Measurements from ENCODE around the gene MACROD2. TPM values are rescaled to one million over a fixed set of nuclear protein-coding genes. Genes with fewer than 3 reads are reported as not detected.
A peak's percentile ranks its signal among the peaks of the same experiment; 100 is the strongest.
"Not testable (repeated sequence)": the region's sequence is repeated elsewhere in the genome, so short reads cannot be mapped to it uniquely, and the experiment has no call there.

MACROD2 gene
- 0.20 and 0.24 TPM in 2 replicates for total RNA-seq (2014; rRNA removed; shearing (Covaris generic))

DNA sequence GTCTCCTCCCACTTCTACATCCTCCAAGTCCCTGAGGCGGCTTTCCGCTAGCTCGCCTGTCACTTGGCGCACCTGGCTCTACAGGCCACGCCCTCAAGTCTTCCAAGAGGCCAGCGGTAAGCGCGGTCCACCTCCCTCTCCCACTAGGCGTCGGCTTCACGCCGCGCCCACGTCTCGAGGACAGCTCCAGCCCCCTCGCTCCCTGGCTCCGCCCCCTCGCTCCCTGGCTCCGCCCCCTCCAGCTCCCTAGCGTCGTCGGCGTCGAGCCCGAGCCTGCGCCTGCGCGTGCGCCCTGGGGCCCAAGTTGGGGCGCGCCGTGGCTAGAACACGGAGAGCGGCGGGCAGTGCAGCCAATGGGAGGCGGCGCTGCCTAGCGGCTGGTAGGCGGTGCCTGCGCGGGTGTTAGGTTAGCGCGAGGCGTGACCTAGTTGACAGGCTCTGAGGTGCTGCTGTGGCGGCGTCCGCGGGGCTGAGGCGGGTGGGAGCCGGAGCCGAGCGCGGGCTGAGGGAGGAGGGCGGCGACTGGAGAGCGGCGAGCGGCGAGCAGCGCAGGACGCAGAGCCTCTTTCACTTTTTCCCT is at the start of gene MACROD2:
MACROD2 (plus strand) TSS at position 431 of the 580 bp plus-strand sequence.
- DNase-seq (ENCODE audit: low read depth) = peak; percentile 81

DNA sequence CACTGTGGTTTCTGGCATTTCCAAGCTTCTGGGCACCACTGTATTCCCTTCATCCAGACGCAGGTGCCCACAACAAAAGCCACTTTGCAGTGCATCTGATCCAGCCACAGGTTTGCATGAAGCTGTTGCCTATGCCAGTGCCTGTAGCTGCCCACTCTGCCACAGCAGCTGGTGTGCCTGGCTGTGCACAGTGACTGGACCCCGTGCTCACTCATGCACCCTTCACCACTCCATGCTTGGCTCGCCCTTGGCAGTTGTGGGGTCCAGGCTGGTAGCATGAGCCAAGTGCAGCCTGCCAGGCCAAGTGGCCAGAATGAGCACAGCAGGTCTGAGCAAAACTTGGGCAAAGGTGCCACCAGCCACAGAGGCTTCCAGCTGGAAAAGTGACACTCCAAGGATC is 47.6 kb upstream of the MACROD2 start:
- no peak for DNase-seq (ENCODE audit: low read depth)

DNA sequence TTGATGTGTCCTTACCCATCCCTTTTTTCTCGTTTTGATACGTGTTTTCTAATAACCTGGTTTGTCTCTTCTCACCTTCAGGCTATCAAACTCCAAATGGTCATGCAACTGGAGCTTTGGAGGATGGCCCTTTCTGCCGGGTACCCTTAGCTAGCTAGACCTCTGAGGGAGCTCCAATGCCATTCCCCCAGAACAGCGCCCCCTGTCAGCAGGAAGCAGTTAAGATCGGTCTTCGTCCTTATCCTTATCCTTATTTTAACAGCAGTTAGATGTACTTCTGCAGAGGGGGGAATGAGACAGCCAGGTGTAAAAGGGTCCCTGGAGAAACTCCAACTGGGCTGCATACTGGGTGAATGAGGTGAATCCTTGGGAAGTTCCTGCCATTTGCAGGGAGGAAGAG is 42.1 kb upstream of the MACROD2 start:
- DNase-seq (ENCODE audit: low read depth) = no peak

DNA sequence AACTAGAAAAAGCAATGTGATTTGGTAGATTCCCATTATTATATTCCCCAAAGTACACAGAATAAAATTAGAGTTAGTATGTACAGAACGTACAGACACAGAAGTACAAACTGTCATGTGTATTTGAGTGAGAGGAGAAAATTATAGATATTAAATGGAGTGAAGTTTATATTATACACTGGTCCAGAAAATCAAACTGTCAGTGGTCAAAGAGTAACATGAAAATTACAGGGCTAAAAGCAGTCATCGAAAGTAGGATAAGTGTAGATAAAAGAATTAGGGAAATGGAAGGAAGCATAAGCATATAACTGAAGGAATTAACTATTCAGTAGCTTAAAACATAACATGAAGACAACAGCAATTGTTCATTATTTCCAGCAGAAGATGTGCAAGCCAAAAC is 35.2 kb upstream of the MACROD2 start:
- DNase-seq (ENCODE audit: low read depth) = no peak

DNA sequence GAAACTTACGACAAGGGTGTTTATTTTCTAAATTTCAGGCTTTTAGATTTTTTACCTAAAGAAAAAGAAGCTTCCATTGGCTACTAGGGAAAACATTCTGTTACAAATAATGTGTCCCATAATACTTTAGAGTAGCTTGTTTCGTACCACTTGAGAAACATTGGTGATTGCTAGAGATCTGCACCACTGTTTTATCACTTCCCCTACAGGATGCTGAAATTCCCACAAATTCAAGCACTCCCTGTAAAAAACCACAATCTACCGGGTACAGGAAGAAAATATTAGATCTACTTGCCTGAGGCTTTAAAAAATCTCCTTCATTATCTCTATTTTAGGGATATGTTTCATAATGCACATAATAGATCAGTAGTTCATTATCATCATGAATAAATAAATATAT is 34.8 kb upstream of the MACROD2 start:
- peak; percentile 10 for DNase-seq (ENCODE audit: low read depth)

DNA sequence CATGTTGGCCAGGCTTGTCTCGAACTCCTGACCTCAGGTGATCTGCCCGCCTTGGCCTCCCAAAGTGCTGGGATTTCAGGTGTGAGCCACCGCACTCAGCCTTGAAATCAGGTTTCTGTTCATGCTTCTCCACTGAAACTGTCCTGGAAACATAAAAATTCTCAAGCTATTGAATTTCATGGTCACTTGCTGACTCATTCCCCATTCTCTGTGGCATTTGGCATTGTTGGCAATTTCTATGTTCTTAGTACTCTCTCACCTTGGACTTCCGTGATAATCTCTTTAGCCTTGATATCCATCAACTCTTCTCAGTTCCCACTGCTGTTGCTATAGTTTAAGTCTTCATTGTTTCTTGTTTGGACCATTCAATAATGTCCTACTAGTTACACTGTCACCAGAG is 11.1 kb upstream of the MACROD2 start:
- DNase-seq (ENCODE audit: low read depth) = no peak

DNA sequence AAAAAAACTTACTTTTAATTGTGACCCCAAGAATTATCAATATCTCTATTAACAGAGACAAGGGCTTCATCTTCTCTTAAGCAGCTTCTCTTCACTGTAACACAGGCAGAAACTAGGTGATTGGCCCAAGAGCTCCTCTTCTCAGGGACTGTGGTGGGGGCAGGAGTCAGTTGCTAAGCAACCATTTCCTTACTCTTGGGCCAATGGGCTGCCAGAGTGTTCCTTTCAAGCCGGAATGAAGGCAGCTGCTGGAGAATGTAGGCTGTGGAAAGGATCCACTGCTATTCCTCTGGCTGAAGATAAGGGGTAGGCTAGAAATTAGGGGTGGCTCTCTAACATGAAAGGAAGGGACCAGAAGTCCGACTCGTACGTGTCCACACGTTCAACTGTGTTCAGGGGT is 4.9 kb upstream of the MACROD2 start, which contains the start of gene SEL1L2:
SEL1L2 (minus strand) TSS at position 150 of the 400 bp plus-strand sequence; CDS start at position 70, 80 bp downstream.
- no peak for DNase-seq (ENCODE audit: low read depth)

DNA sequence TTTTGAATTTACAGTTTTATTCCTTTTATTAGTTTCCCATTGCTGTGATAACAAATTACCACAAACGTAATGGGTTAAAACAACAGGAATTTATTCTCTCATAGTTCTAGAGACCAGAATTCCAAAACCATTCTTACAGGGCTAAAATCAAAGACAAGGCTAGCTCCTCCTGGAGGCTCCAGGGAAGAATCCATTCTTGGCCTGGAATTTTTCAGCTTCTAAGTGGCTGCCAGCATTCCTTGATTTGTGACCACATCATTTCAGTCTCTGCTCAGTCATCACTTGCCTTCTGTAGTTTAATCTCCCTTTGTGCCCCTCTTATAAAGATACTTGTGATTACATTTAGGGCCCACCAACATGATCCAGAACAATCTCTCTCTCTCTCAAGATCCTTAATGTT is 4.0 kb upstream of the MACROD2 start:
- DNase-seq (ENCODE audit: low read depth) = no peak

DNA sequence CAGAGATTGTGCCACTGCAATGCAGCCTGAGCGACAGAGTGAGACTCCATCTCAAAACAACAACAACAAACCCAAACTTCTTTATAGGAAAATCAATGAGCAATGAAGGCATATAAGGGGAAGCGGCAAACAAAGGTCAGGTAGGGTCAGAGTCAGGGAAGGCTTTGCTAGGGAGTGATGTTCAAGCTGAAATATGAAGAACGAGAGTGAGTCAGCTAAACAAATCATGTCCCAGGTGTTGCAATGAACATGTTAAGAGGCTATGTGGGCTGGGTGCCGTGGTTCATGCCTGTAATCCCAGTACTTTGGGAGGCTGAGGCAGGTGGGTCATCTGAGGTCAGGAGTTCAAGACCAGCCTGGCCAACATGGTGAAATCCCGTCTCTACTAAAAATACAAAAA is 3.4 kb upstream of the MACROD2 start:
- not testable (repeated sequence) for DNase-seq (ENCODE audit: low read depth)

DNA sequence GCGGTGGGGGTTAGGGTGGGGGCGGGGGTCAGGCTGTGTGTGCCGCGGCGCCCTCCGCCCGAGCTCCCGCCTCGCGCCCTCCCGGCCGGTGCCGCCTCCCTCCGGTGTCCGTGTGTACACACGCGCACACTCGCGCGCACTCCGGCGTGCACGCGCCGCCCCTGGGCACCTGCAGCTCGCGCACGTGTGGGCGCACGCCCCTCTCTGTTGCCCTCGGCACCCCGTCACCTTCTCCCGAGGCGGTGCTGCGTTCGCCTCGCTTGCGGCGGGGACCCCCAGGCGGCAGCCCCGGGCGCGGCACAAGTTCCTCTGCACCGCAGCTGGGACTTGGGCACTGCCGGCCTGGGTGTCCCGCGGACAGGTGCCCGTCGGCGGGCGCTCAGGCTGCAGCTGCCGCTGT is 525 bp downstream of the MACROD2 start:
- DNase-seq (ENCODE audit: low read depth) = no peak

DNA sequence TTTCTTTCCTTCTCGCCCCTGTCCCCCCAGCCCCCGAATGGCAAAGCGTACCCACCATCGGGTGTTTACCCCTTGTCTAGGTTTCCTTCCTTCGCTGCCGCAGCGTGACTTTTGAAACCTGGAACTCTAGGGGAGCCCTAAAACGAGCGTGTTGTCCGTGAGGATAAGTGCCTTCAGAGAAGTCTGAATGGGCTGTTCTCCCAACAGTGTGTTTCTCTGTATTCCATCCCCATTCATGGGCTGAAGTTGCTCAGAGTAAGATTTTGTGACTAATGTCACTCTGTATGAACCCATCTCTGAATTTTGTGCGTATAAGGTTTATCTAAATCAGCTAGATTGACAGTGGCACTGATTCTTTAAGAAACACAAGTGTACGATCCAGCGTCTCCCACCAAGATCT is 949 bp downstream of the MACROD2 start:
- no peak for DNase-seq (ENCODE audit: low read depth)

DNA sequence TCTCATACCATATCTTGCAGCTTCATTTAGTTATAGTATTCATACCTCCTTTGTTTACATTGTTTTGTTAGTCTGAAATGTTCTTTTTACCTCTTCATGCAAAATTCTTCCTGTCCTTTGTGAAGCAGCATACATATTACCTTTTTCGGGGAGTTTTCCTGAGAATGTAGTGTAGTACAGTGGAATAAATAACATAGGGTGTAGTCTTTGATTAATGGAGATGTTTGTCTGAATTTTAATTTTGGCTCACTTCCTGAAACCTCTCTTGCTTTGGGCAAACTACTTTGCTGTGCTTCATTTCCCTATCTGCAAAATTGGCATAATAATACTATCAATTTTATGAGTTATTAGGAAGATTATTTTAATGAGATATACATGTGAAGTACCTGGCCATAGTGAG is 5.6 kb downstream of the MACROD2 start:
- no peak for DNase-seq (ENCODE audit: low read depth)

DNA sequence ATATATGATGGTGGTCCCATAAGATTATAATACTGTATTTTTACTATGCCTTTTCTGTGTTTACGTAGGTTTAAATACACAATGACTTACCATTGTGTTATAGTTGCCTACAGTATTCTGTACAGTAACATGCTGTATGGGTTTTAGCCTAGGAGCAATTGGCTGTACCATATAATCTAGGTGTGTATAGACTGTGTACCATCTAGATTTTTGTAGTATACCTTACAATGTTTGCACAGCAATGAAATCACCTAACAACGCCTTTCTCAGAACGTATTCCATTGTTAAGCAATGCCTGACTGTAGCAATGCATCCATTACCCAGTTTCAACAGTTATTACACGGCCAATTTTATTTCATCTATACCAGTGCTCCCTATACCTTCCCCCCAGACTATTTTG is 10.7 kb downstream of the MACROD2 start:
- no peak for DNase-seq (ENCODE audit: low read depth)

DNA sequence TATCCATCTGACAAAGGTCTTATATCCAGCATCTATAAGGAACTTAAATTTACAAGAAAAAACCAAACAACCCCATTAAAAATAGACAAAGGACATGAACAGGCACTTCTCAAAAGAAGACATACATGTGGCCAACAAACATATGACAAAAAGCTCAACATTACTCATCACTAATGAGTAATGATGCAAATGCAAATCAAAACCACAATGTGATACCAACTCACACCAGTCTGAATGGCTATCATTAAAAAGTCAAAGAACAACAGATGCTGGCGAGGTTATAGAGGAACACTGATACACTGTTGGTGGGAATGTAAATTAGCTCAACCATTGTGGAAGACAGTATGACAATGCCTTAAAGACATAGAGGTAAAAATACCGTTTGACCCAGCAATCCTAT is 13.9 kb downstream of the MACROD2 start:
- no peak for DNase-seq (ENCODE audit: low read depth)

DNA sequence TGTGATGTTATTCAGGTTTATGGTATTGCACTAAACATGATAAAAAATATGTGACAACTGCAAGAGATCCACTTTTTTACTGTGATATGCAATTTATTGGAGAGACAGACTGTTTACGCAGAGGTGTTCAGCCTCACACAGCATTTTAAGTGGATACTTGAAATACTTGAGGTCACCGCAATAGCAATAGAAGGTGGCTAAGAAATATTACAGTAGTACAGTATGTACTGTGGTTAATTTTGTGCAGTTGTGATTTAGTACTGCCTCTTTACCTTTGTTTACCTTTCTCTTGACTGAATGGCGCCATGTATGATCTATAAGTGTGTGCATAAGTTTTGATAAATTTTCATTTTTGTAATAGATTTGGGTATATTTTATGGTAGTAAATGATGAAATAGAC is 17.4 kb downstream of the MACROD2 start:
- DNase-seq (ENCODE audit: low read depth) = no peak

DNA sequence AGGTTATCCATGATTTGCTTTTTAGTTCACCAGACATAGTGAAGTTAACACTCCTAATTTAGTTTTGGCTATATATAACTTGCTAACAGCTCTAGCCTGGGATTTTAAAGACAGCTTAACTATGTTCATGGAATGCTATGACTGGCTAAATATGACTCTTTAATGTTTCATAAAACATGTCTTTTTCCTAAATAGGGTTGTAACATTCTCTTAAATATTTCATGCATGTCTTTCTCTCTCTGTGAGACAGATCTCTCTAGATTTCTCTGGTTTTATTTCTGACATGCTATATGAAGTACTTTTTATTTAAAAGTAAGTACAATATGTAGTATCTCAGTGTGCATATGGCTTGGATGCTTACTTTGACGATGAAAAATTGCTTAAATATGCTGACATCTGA is 35.7 kb downstream of the MACROD2 start:
- no peak for DNase-seq (ENCODE audit: low read depth)

DNA sequence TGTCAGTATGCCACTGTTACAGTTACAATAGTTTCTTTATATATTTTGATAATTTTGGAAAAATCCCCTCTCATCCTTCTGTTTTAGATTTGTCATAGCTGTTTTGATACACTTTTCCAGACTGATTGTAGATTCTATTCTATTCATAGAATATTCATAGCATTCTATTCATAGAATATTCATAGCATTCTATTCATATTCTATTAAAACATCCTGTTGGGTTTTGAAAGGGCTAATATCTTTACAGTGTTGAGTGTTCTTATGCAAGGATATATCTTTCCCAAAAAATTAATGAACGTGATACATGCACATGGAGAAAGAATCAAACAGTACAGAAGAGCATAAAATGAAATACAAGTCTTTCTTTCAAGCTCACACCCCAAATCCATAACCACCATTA is 38.0 kb downstream of the MACROD2 start:
- no peak for DNase-seq (ENCODE audit: low read depth)

DNA sequence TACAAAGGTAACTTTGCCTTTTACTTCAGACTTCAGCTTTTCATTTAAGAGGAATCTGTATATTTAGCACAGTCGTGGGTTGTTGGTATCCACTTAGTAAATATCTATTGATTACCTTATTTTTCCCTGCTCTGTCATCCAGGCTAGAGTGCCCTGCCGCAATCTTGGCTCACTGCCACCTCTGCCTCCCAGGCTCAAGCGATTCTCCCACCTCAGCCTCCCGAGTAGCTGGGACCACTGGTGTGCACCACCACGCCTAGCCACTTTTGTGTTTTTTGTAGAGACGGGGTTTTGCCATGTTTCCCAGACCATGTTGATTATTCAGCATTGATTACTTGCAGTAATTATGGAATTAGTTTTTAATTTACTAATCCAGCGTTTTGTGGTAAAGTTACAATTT is 41.3 kb downstream of the MACROD2 start:
- no peak for DNase-seq (ENCODE audit: low read depth)

DNA sequence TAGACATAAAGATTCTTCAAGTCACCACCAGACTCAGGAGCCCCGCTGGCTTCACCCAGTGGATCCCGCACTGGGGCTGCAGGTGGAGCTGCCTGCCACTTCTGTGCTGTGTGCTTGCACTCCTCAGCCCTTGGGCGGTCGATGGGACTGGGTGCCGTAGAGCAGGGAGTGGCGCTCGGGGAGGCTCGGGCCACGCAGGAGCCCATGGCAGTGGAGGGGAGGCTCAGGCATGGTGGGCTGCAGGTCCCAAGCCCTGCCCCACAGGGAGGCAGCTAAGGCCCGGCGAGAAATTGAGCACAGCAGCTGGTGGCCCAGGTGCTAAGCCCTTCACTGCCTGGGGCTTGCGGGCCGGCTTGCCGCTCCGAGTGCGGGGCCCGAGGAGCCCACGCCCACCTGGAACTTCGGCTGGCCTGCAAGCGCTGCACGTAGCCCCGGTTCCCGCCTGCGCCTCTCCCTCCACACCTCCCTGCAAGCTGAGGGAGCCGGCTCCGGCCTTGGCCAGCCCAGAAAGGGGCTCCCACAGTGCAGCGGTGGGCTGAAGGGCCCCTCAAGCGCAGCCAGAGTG is 49.5 kb downstream of the MACROD2 start:
- DNase-seq (ENCODE audit: low read depth) = not testable (repeated sequence)

DNA sequence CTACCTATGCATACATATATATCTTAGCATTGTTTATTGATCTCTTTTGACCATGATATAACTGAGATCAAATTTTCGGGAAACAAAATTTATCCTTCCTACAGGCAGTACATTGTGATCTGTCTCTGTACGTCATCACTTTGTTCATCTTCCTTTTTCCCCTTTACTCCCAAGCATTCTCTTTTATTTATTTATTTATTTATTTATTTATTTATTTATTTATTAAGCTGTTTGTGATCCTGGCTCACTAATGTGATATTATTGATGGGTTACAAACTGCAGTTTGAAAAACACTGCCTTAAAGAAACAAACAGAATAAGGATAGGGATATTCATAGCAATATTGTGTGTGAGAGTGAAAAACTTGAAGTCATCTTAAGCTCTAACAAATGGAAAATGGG is 51.2 kb downstream of the MACROD2 start:
- DNase-seq (ENCODE audit: low read depth) = no peak

DNA sequence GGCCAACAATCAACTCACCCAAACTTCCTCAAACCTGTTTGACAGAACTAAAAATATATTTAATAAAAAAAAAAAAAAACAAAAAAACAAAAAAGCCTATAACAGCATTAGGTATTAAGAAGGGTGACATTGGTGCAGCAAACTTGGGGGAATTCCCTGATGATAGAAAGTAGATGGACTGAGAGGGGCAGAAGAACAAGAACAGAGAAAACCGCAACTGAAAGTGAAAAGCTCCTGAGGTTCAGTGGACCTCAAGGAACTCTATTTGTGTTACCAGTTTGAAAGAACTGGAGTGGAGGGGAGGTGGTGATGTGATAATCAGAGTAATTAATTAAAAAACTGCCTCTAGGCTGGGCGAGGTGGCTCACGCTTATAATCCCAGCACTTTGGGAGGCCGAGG is 53.8 kb downstream of the MACROD2 start:
- no peak for DNase-seq (ENCODE audit: low read depth)

DNA sequence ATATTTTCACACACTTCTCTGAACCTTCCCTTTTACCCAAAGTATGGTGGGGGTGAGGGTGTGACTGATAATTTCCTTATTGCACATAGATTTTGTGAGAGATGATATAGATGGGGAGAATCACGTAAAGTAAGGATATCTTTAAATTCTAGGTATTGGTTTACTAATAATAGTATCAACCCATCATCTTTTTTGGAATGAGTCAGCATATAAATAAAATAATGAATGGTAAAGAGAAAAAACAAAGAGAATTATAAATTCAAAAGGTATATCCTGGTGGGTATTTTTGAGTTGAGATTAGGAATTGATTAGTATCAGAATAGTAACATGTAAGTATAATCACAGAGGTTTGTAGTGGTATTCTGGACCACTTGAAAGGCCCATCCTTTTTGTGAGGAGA is 56.1 kb downstream of the MACROD2 start:
- no peak for DNase-seq (ENCODE audit: low read depth)

DNA sequence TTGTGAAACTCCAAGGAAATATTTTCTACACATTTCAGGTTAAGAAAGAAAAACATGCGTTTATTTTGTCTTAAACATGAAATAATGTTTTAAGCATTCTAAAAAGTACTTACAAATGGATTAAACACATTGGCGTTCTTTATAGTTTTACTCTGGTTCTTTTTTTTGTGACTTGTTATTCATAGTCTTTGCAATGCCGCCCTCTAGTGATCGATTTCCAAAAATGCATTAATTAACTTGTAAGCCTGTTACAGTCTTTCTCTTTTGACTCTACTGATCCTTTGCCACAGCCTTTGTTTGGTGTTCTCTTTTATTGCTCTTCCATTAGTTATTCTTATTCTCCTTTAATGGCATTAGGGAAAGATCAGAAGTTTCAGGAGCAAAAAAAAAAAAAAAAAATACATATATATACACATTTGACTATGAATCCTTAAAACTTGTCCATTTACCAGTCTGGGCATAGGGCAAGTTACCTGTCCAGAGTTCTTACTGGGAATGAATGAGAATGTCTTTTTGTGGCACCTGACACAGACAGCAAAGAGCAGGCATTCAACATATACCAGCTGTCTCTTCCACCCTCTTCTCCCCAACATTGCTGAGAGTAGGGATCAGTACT is 59.9 kb downstream of the MACROD2 start:
- peak; percentile 63 for DNase-seq (ENCODE audit: low read depth)

DNA sequence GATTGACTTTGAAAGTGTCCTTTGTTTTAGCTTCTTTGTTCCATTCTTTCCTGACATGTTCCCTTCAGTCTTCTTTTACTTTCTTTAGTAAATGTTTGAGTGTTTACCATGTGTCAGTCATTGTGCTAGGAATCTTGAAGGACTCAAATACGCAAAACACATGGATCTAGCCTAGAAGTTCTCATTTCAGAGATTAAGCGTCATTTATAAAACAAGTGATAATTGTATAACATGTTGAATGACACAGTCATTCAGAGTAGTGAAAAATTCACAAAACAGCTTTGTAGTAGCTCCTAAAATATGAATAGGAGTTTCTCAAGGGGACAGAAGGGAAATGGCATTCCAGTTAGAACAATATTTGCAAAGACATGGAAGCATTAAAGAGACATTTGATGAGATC is 66.9 kb downstream of the MACROD2 start:
- peak; percentile 31 for DNase-seq (ENCODE audit: low read depth)

Data from RPMI7951 (cell line).